Parathyroid adenoma (tissue), 2 donors: Measurements from ENCODE around the gene HCN2.
A peak's percentile ranks its signal among the peaks of the same experiment; 100 is the strongest.

ENCODE experiments used
- H2AFZ ChIP-seq: fragments of 300-600 bp; sonication (generic); one replicate; pipeline ENCODE4 v1.7.0; 2017; ENCODE audit warnings: antibody characterized with exemption, mild to moderate bottlenecking
- H3K27ac ChIP-seq: fragments of 300-600 bp; sonication (generic); one replicate; pipeline ENCODE4 v1.7.0; 2017
- H3K27me3 ChIP-seq: fragments of 300-600 bp; sonication (generic); one replicate; pipeline ENCODE4 v1.7.0; 2017; ENCODE audit warnings: low read length; ENCODE audit not compliant: control insufficient read depth, insufficient read depth
- H3K36me3 ChIP-seq: fragments of 300-600 bp; sonication (generic); one replicate; pipeline ENCODE4 v1.7.0; 2017; ENCODE audit warnings: low read length; ENCODE audit not compliant: control insufficient read depth, insufficient read depth
- H3K4me1 ChIP-seq: fragments of 300-600 bp; sonication (generic); one replicate; pipeline ENCODE4 v1.7.0; 2017; ENCODE audit warnings: control low read depth
- H3K4me2 ChIP-seq: fragments of 300-600 bp; sonication (generic); one replicate; pipeline ENCODE4 v1.7.0; 2017; ENCODE audit warnings: low read length
- H3K4me3 ChIP-seq: fragments of 300-600 bp; sonication (generic); one replicate; pipeline ENCODE4 v1.7.0; 2017; ENCODE audit warnings: low read depth, low read length
- H3K79me2 ChIP-seq: fragments of 300-600 bp; sonication (generic); one replicate; pipeline ENCODE4 v1.7.0; 2017; ENCODE audit warnings: control low read depth
- H3K9ac ChIP-seq: fragments of 300-600 bp; sonication (generic); one replicate; pipeline ENCODE4 v1.7.0; 2017; ENCODE audit warnings: mild to moderate bottlenecking
- H3K9me3 ChIP-seq: fragments of 300-600 bp; sonication (generic); one replicate; pipeline ENCODE4 v1.7.0; 2017; ENCODE audit warnings: low read length; ENCODE audit not compliant: control insufficient read depth
- TF ChIP-seq, protein P1 (sequence below): fragments of 300-600 bp; sonication (generic); IDR thresholded peaks from one replicate; pipeline ENCODE4 v1.7.0; 2017; ENCODE audit warnings: antibody characterized with exemption, mild to moderate bottlenecking
- donor health status: primary hyperparathyroidism.

Gene HCN2

DNA sequence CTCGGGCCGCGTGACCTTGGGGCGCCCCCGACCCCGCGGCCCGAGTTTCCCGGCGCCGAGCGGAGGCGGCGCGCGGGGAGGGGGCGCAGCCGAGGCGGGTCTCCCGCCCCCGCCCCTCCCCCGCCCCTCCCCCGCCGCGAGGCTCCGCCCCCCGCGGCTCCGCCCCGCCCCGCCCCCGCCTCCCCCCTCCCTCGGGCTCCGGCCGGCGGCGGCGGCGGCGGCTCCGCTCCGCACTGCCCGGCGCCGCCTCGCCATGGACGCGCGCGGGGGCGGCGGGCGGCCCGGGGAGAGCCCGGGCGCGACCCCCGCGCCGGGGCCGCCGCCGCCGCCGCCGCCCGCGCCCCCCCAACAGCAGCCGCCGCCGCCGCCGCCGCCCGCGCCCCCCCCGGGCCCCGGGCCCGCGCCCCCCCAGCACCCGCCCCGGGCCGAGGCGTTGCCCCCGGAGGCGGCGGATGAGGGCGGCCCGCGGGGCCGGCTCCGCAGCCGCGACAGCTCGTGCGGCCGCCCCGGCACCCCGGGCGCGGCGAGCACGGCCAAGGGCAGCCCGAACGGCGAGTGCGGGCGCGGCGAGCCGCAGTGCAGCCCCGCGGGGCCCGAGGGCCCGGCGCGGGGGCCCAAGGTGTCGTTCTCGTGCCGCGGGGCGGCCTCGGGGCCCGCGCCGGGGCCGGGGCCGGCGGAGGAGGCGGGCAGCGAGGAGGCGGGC, at the start of gene HCN2:
Gene HCN2 (plus strand): TSS at position 189 of the 703 bp plus-strand sequence. CDS start 65 bp downstream, at position 254.
- no peaks in the 10 kb centered on the region for H3K79me2 ChIP-seq
- H3K27ac ChIP-seq = peak within 1 kb of the TSS; percentile 80
- H3K4me2 ChIP-seq = peak within 1 kb of the TSS; percentile 71
- TF ChIP-seq, protein P1, sequence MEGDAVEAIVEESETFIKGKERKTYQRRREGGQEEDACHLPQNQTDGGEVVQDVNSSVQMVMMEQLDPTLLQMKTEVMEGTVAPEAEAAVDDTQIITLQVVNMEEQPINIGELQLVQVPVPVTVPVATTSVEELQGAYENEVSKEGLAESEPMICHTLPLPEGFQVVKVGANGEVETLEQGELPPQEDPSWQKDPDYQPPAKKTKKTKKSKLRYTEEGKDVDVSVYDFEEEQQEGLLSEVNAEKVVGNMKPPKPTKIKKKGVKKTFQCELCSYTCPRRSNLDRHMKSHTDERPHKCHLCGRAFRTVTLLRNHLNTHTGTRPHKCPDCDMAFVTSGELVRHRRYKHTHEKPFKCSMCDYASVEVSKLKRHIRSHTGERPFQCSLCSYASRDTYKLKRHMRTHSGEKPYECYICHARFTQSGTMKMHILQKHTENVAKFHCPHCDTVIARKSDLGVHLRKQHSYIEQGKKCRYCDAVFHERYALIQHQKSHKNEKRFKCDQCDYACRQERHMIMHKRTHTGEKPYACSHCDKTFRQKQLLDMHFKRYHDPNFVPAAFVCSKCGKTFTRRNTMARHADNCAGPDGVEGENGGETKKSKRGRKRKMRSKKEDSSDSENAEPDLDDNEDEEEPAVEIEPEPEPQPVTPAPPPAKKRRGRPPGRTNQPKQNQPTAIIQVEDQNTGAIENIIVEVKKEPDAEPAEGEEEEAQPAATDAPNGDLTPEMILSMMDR = no peak
- H3K36me3 ChIP-seq = no peaks in the 10 kb centered on the region
- peak within 1 kb of the TSS; percentile 56 for H3K4me3 ChIP-seq
- H3K9ac ChIP-seq = peak within 1 kb of the TSS; percentile 37
- peak within 1 kb of the TSS; percentile 89 for H2AFZ ChIP-seq
- H3K9me3 ChIP-seq = no peaks in the 10 kb centered on the region
- H3K27me3 ChIP-seq = peaks cover 3% of the 10 kb centered on the region
- H3K4me1 ChIP-seq = peaks cover 11% of the 10 kb centered on the region

DNA sequence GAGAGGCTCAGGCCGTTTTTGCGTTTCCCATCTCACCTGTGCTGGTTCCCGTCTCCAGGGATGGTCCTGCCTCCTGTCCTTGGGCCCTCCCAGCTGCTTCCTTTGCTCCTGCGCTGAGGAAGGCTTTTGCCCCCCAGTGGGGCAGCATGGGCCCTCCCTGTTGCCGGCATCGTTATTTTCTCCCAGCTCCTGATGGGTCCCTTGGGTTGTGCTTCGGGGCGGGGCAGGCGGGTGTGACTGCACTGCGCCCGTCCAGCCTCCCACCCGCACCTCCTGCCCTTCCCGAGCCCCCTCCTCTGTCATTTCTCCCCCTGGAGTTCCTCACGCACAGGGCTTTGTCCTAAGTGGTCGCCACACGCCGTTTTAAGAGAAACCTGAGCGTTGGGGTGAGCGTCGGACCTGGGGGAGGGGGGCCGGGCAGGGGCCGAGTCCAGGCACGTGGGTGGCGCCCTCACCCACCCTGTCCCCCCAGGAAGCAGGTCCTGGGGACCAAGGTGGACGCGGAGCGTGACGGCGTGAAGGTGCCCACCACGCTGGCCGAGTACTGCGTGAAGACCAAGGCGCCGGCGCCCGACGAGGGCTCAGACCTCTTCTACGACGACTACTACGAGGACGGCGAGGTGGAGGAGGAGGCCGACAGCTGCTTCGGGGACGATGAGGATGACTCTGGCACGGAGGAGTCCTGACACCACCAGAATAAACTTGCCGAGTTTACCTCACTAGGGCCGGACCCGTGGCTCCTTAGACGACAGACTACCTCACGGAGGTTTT, 48.6 kb upstream of the HCN2 start:
- H3K79me2 ChIP-seq = peaks cover 9% of the 10 kb centered on the region
- no peaks in the 10 kb centered on the region for H3K27me3 ChIP-seq
- TF ChIP-seq, protein P1 = no peak
- H2AFZ ChIP-seq = no peak overlapping the region
- no peaks in the 10 kb centered on the region for H3K4me1 ChIP-seq
- H3K36me3 ChIP-seq = no peaks in the 10 kb centered on the region
- H3K4me3 ChIP-seq = no peak overlapping the region
- H3K9me3 ChIP-seq = no peaks in the 10 kb centered on the region
- no peak overlapping the region for H3K4me2 ChIP-seq
- H3K9ac ChIP-seq = no peak overlapping the region
- no peak overlapping the region for H3K27ac ChIP-seq

DNA sequence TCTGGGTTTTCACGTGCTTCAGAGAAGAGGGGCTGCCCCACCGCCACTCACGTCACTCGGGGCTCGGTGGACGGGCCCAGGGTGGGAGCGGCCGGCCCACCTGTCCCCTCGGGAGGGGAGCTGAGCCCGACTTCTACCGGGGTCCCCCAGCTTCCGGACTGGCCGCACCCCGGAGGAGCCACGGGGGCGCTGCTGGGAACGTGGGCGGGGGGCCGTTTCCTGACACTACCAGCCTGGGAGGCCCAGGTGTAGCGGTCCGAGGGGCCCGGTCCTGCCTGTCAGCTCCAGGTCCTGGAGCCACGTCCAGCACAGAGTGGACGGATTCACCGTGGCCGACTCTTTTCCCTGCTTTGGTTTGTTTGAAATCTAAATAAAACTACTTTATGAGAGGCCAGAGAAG, 48.0 kb upstream of the HCN2 start:
- no peaks in the 10 kb centered on the region for H3K36me3 ChIP-seq
- peaks cover 2% of the 10 kb centered on the region for H3K79me2 ChIP-seq
- H3K4me1 ChIP-seq = no peaks in the 10 kb centered on the region
- H3K27me3 ChIP-seq = no peaks in the 10 kb centered on the region
- H2AFZ ChIP-seq = no peak overlapping the region
- H3K27ac ChIP-seq = no peak overlapping the region
- H3K9ac ChIP-seq = no peak overlapping the region
- TF ChIP-seq, protein P1 = no peak
- no peak overlapping the region for H3K4me2 ChIP-seq
- no peak overlapping the region for H3K4me3 ChIP-seq
- H3K9me3 ChIP-seq = no peaks in the 10 kb centered on the region

DNA sequence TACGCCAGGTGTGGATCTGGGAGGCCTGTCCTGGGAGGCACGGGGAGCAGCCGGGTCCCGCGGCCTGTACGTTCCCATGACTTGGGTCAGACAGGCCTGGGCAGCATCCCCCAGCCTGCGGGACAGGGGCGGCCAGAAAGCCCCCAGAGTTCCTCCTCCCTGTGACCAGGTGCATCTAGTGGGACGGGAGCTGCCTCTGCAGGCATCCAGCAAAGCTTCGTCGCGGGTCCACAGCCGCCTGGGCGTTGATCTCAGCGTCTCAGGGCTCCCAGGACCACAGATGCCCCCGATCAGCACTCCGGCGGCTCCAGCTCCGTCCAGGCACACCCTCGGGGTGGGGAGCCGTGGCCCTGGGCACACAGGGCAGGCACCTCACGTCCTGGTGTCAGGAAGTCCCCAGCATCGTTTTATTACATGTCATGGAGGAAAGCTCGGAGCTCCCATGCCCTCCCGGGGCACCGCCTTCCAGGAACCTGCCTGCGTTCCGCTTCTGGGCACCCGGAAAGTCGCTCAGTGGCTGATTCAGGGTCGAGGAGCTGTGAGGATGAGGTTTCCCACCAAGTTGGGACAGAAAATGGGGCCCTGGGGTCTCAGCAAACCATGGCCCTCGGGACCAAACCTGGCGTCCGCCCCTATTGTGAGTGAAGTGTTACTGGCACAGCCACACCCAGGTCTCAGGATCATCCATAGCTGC, 47.4 kb upstream of the HCN2 start:
- no peaks in the 10 kb centered on the region for H3K9me3 ChIP-seq
- H3K4me3 ChIP-seq = no peak overlapping the region
- H3K27ac ChIP-seq = no peak overlapping the region
- H3K9ac ChIP-seq = no peak overlapping the region
- TF ChIP-seq, protein P1 = no peak
- H3K4me1 ChIP-seq = no peaks in the 10 kb centered on the region
- no peaks in the 10 kb centered on the region for H3K36me3 ChIP-seq
- H3K79me2 ChIP-seq = no peaks in the 10 kb centered on the region
- no peak overlapping the region for H3K4me2 ChIP-seq
- no peak overlapping the region for H2AFZ ChIP-seq
- no peaks in the 10 kb centered on the region for H3K27me3 ChIP-seq
